Parathyroid adenoma (tissue), 2 donors: Measurements from ENCODE around the gene DOCK2.

ENCODE experiments used
- H2AFZ ChIP-seq: fragments of 300-600 bp; sonication (generic); one replicate; pipeline ENCODE4 v1.7.0; 2017; ENCODE audit warnings: antibody characterized with exemption, mild to moderate bottlenecking
- H3K27ac ChIP-seq: fragments of 300-600 bp; sonication (generic); one replicate; pipeline ENCODE4 v1.7.0; 2017
- H3K27me3 ChIP-seq: fragments of 300-600 bp; sonication (generic); one replicate; pipeline ENCODE4 v1.7.0; 2017; ENCODE audit warnings: low read length; ENCODE audit not compliant: control insufficient read depth, insufficient read depth
- H3K36me3 ChIP-seq: fragments of 300-600 bp; sonication (generic); one replicate; pipeline ENCODE4 v1.7.0; 2017; ENCODE audit warnings: low read length; ENCODE audit not compliant: control insufficient read depth, insufficient read depth
- H3K4me1 ChIP-seq: fragments of 300-600 bp; sonication (generic); one replicate; pipeline ENCODE4 v1.7.0; 2017; ENCODE audit warnings: control low read depth
- H3K4me2 ChIP-seq: fragments of 300-600 bp; sonication (generic); one replicate; pipeline ENCODE4 v1.7.0; 2017; ENCODE audit warnings: low read length
- H3K4me3 ChIP-seq: fragments of 300-600 bp; sonication (generic); one replicate; pipeline ENCODE4 v1.7.0; 2017; ENCODE audit warnings: low read depth, low read length
- H3K79me2 ChIP-seq: fragments of 300-600 bp; sonication (generic); one replicate; pipeline ENCODE4 v1.7.0; 2017; ENCODE audit warnings: control low read depth
- H3K9ac ChIP-seq: fragments of 300-600 bp; sonication (generic); one replicate; pipeline ENCODE4 v1.7.0; 2017; ENCODE audit warnings: mild to moderate bottlenecking
- H3K9me3 ChIP-seq: fragments of 300-600 bp; sonication (generic); one replicate; pipeline ENCODE4 v1.7.0; 2017; ENCODE audit warnings: low read length; ENCODE audit not compliant: control insufficient read depth
- CTCF ChIP-seq: fragments of 300-600 bp; sonication (generic); IDR thresholded peaks from one replicate; pipeline ENCODE4 v1.7.0; 2017; ENCODE audit warnings: antibody characterized with exemption, mild to moderate bottlenecking
- donor health status: primary hyperparathyroidism.

DOCK2 gene

GRCh38 chr5:169778622-169779596 is 141.8 kb downstream of the DOCK2 start:
- Histone ChIP-seq H3K36me3 (no peaks in the 10 kb centered on the region), H3K4me1 (no peaks in the 10 kb centered on the region), H2AFZ (no peak overlapping the region), H3K27me3 (no peaks in the 10 kb centered on the region), H3K4me2 (no peak overlapping the region), H3K79me2 (no peaks in the 10 kb centered on the region), H3K27ac (no peak overlapping the region), H3K9me3 (no peaks in the 10 kb centered on the region), H3K9ac (no peak overlapping the region), H3K4me3 (no peak overlapping the region)
- TF ChIP-seq CTCF, result no peak

GRCh38 chr5:169781420-169782345 is 144.6 kb downstream of the DOCK2 start:
- Histone ChIP-seq H3K36me3 (no peaks in the 10 kb centered on the region), H2AFZ (no peak overlapping the region), H3K4me3 (no peak overlapping the region), H3K9ac (no peak overlapping the region), H3K79me2 (no peaks in the 10 kb centered on the region), H3K9me3 (no peaks in the 10 kb centered on the region), H3K27ac (no peak overlapping the region), H3K4me1 (no peaks in the 10 kb centered on the region), H3K27me3 (no peaks in the 10 kb centered on the region), H3K4me2 (no peak overlapping the region)
- no peak for TF ChIP-seq CTCF

- H2AFZ ChIP-seq, result no peak overlapping the region
These were observed 148.9 kb downstream of the DOCK2 start for GRCh38 chr5:169785771-169786618.

More at GRCh38 chr5:169785771-169786618, 148.9 kb downstream of the DOCK2 start:
- Histone ChIP-seq H3K4me1 (no peaks in the 10 kb centered on the region), H3K4me2 (no peak overlapping the region), H3K79me2 (no peaks in the 10 kb centered on the region), H3K27me3 (no peaks in the 10 kb centered on the region), H3K27ac (no peak overlapping the region), H3K36me3 (no peaks in the 10 kb centered on the region), H3K9me3 (no peaks in the 10 kb centered on the region), H3K9ac (no peak overlapping the region), H3K4me3 (no peak overlapping the region)
- no peak for TF ChIP-seq CTCF
